GM18508 (cell line): ENCODE measurements around the gene MRGPRE.

Experiments used
- ATAC-seq: cut with Tn5 transposase; IDR thresholded peaks from one replicate; pipeline ENCODE4 v1.9.1; 2021; ENCODE audit warnings: moderate number of reproducible peaks; ENCODE audit not compliant: insufficient read depth, unreplicated experiment

MRGPRE gene

GRCh38 chr11:3199537-3200295, 32.5 kb downstream of the MRGPRE start:
- ATAC-seq = no peak

GRCh38 chr11:3198815-3199214, 33.4 kb downstream of the MRGPRE start:
- no peak for ATAC-seq

DNA sequence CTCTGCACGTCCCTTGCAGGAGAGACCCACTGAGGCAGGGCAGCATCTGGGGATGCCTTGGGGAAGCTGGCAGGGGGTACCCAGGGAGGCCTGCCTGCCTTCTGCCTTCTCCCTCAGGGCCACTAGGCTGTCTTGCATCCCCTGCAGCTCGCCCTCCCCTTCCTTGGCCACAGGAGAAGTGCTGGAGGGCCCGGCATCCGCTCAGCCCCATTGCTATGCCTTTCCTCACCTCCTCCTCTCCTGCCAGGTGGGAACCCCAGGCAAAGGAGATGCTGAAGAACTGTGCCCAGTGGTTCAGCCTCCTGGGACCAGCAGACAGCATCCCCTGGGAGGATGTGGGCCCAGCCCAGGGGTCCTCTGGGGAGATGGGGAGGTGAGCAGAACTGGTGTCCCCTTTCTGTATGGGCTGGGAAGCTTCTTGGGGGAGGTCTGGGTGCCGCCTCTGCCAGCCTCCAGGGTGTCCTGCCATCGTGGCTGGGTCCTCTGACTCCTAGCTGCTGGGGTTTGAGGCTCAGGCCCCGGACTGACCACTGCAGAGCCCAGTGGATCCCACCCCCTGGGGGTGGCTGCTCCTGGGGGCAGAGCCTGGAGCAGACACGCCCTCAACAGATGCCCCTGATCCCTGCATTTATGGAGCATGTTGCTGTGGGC, 34.2 kb downstream of the MRGPRE start:
- no peak for ATAC-seq

DNA sequence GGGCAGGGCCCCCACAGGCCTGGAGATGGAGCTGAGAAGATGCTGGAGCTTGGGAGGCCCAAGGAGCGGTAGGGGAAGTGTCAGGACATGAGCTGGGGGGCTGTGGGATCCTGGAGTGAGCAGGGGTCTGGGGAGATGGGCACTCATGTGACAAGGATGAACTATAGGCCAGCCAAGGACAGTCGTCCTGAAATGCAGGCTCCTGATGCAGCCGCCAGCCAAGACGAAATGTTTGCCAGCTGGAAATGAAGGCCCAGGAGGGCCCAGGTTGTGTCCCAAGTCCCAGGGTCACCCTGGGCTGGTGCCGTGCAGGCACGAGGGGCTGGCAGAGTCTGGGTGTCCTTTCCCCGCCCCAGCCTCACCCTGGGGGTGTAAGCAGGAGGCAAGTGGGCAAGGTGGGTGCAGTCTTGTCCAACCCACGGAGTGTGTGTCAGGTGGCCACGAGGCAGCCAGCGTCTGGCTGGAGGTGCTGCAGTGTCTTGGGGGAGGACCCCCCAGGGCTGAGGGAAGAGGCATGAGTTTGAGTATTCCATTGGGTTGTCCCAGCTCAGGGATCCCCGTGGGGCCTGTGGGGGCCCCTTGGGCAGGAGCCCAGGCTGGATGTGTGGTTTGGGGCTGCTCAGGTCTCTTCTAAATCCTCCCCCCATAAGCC, 35.0 kb downstream of the MRGPRE start:
- no peak for ATAC-seq

DNA sequence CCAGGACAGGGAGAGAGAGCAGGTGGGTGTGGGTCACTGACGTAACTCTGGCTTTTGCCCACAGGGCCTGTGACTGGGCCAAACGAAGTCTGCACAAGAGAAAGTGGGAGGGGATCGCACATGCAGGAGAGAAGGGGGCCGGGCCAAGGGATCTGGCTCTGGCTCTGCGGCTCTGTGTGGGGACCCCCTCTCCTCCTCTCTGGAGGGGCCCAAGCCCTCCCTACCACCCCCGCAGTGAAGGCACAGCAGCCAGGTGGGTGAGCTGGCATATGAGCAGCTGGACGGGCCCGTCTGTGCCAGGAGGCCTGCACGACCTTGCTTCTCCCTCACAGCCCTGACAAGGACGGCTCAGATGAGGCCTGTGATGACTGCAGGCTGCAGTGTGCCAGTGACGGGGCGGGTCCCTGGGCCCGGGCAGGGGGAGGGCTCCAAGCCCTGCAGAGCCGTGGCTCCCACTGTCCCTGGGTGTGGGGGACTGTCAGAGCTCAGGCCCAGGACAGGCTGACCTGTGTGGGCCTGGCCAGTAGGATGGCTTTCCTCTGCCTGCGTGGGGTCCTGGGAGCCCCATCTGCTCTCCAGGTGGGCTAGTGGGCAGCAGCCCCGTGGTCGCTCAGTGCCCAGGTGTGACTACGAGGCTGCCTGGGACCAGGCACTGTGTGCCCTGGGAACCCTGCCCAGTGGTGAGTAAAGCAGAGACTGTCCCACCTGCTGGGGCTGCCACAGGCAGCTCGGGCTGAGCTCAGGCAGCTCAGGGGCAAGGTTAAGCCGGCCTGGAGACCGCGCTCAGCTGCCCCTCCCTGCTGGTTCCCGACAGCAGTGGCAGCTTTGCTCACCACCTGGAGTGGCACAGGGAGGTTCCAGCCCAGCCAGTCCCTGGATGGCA, 35.8 kb downstream of the MRGPRE start:
- no peak for ATAC-seq

- ATAC-seq = no peak
Observed at GRCh38 chr11:3195251-3196160, 36.7 kb downstream of the MRGPRE start.

GRCh38 chr11:3194016-3194816, 38.0 kb downstream of the MRGPRE start:
- ATAC-seq = no peak

DNA sequence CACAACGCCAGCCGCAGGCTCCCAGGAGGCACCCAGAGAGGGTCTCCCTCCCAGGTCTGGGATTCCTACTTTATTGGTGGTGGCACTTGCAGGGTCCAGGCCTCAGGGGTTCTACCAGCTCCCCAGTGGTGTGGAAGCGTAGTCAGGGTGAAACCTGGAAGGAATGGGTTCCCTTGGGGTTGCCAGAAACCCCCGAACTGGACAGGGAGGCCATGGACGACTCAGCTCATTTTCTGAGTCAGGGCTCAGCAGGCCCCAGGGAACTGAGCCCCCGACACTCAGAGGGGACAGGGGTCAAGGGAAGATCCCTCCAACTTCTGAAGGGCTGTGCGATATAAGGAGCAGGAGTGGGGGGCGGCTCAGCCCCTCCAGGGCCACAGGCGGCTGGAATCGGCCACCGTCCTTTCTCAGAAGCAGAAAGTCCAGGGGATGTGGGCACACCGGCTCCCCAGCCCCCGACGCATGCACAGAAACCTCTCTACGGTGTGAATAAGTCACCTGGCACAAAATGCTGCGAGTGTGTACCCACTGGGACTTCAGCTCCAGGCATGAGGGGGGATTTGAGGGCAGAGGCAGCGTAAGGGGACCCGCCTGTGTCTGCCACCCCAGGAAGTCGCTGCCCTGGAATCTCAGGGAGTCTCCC, 38.7 kb downstream of the MRGPRE start:
- ATAC-seq = no peak

- ATAC-seq = no peak
Observed at GRCh38 chr11:3192511-3193372, 39.5 kb downstream of the MRGPRE start.

GRCh38 chr11:3191586-3192324, 40.5 kb downstream of the MRGPRE start:
- ATAC-seq = no peak

GRCh38 chr11:3190600-3190999, 41.6 kb downstream of the MRGPRE start:
- no peak for ATAC-seq

DNA sequence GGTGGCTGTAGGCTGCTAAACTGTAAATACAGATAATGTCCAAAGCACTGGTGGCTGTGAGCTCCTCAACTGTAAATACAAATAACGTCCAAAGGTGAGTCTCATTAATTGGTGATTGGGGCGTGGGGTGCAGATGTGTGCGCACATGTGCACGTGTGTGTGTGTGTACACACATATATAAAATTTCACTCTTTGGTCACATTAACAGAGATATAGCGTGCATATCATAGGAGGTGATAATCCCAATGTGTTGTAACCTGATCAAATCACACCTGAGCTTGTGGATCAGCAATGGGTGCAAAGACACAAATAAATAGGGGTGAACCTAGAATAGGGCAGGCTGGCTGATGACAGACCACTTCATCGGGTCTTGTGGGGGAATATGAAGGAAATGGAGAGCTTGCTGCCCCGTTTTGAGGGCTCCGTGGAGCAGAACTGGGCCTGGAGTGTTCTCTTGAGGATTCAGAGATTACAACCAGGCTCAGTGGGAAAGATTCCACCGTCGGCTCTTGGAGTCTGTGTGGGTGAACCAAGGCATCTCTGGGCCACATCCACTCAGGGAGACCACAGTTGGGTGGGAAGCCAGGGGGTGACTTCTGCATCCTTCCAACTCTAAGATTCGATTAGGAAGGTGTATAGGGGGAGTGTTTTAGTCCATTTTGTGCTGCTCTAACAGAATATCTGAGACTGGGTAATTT, 42.2 kb downstream of the MRGPRE start:
- no peak for ATAC-seq

- ATAC-seq = no peak
Observed at GRCh38 chr11:3189196-3189843, 42.9 kb downstream of the MRGPRE start.

- ATAC-seq = no peak
Observed at GRCh38 chr11:3188496-3189195, 43.6 kb downstream of the MRGPRE start.
